GM18951 (cell line): Measurements from ENCODE around the gene OR6V1.
"Not testable (repeated sequence)": the region's sequence is repeated elsewhere in the genome, so short reads cannot be mapped to it uniquely, and the experiment has no call there.

Experiments used
- POLR2A ChIP-seq: IDR thresholded peaks from 4 replicates; pipeline ENCODE4 v1.6.1; 2011; ENCODE audit warnings: mild to moderate bottlenecking; ENCODE audit not compliant: insufficient read length, insufficient read depth; ENCODE audit errors: extremely low read depth
- in situ Hi-C: fragments of 300-500 bp; cut with MboI; formaldehyde crosslinking; loops from one replicate; pipeline ENCODE4 v1.12.0; 2022; ENCODE audit warnings: low sequenced_read_pairs, mixed read lengths, inconsistent platforms; ENCODE audit not compliant: unreplicated experiment

OR6V1 gene

GRCh38 chr7:143049362-143049761 is 2.8 kb upstream of the OR6V1 start:
- TF ChIP-seq POLR2A, result no peak
- in situ Hi-C loops, result no loop called here

GRCh38 chr7:143050931-143051330 is 1.2 kb upstream of the OR6V1 start:
- no peak for TF ChIP-seq POLR2A
- in situ Hi-C loops, result no loop called here

DNA sequence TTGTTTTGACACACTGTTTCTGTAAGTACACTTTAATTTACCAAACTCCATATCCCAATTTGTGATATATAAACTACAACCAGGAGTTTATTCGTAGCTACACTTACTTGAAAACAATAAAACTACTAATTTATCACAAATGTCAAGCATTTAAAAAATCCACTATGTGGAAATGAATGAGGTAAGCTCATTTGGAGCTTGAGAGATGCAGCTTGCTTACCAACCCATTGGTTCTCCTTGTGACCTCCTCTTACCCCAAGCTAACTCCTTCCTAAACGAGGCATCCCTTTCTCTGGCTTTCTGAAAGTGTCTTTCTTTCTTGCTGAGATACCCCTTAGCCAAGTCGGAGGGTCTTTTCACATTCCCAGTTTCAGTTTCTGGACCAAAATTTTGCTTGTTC is 2.5 kb downstream of the OR6V1 start:
- TF ChIP-seq POLR2A, result no peak
- in situ Hi-C loops, result no loop called here

DNA sequence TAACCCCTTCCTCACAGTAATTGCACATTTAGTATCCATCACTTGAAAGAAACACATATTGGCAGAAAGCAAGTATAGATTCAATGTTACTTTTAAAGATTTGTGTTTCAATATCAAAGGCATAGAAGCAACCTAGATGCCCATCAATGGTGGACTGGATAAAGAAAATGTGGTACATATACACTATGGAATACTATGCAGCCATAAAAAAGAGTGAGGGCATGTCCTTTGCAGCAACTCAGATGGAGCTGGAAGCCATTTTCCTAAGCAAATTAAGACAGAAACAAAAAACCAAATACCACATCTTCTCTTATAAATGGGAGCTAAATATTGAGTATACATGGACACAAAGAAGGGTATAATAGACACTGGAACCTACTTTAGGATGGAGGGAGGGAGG is 3.6 kb downstream of the OR6V1 start:
- no peak for TF ChIP-seq POLR2A

GRCh38 chr7:143063741-143064140 is 11.6 kb downstream of the OR6V1 start:
- no peak for TF ChIP-seq POLR2A
- in situ Hi-C loops, result no loop called here

More for the DNA sequence above, 3.6 kb downstream of the OR6V1 start:
- in situ Hi-C loops, result no loop called here

DNA sequence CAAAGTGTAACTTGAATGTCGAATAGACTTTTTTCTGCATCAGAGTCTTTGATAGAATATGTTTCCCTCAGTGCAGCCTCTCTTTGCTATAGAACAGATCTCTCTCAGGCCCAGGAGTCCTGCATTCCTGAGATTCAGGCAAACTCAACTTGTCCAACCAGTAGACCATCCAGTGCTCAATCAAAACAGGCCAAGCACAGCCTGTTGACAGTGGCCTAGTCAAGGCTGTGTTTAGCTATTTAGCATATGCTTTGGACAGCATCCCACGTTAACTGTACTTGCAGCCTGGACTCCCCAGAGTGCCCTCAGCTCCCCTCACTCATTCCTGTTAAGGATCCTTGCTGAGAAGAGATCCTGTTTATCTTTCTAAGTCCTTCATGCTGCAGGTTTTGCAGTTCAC is 16.3 kb downstream of the OR6V1 start:
- no peak for TF ChIP-seq POLR2A
- in situ Hi-C loops, result no loop called here

DNA sequence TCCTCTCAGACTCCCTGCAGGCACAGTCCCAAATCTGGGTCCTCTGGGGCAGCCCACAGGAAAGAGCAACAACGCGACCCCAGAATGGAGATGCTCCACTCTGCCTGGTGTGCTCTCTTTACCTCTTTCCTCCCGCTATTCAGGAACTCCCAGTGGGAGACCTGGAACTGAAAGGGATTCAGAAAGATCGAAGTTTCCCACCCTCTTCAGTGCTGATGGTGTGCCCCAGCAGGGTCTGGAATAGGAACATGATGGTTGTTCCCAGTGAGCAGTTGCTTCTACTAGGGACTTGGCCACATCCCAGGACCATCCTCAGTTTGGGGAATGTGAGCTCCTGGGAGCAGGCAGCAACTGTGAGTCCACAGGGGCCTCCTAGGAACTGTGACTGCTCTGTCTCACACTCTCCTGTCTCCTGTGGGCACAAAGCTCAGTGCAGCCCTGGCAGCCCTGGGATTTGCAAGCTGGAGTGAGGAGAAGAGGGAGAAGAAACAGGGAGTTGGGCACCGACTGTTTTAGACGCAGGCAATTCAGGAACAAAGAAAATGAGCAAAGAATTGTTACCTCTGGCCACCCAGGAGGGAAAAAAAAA is 17.9 kb downstream of the OR6V1 start:
- TF ChIP-seq POLR2A, result no peak
- in situ Hi-C loops, result no loop called here

DNA sequence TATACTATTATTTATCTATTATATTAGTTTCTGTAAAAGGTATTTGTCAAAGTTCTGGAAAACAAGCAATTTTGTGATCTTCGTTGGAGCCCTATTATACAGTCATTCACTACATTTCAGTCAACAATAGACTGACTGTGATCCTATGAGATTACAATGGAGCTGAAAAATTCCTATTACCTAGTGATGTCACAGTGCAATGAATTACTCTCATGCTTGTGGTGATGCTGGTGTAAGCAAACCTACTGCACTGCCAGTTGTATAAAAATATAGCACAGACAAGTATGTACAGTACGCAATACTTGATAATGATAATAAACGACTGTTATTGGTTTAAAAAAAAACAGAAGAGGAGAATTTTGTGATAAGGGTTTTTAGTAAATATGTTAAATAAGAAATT is 21.4 kb downstream of the OR6V1 start:
- in situ Hi-C loops, result no loop called here
- TF ChIP-seq POLR2A, result no peak

DNA sequence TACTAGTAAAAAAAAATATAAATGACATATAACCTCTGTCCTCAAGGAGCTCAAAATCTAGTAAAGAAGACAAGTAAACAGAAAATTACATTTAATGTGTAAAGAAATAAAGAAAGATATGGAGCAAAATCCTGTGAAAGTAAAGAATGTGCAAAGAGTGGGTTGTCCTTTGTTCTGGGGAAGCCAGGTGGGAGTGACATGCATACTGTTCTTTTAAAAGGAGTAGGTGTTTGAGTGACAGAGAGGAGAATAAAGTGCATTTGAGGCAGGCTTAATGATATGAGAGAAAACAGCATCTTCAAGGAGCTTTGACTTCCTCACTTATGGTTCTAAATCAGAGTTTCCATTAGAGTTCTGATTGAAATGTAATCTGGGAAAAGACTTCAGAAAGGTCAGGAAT is 22.0 kb downstream of the OR6V1 start:
- in situ Hi-C loops, result no loop called here
- no peak for TF ChIP-seq POLR2A

GRCh38 chr7:143085109-143085508 is 33.0 kb downstream of the OR6V1 start:
- in situ Hi-C loops, result no loop called here
- no peak for TF ChIP-seq POLR2A

DNA sequence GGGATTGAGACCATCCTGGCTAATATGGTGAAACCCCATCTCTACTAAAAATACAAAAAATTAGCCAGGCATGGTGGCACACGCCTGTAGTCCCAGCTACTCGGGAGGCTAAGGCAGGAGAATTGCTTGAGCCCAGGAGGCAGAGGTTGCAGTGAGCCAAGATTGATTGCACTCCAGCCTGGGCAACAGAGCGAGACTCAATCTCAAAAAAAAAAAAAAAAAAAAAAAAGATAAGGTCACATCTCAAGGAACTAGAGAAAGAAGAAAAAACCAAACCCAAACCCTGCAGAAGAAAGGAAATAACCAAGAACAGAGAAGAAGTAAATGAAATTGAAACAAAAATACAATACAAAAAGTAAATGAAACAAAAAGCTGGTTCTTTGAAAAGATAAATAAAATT is 33.5 kb downstream of the OR6V1 start:
- in situ Hi-C loops, result not testable (repeated sequence)

DNA sequence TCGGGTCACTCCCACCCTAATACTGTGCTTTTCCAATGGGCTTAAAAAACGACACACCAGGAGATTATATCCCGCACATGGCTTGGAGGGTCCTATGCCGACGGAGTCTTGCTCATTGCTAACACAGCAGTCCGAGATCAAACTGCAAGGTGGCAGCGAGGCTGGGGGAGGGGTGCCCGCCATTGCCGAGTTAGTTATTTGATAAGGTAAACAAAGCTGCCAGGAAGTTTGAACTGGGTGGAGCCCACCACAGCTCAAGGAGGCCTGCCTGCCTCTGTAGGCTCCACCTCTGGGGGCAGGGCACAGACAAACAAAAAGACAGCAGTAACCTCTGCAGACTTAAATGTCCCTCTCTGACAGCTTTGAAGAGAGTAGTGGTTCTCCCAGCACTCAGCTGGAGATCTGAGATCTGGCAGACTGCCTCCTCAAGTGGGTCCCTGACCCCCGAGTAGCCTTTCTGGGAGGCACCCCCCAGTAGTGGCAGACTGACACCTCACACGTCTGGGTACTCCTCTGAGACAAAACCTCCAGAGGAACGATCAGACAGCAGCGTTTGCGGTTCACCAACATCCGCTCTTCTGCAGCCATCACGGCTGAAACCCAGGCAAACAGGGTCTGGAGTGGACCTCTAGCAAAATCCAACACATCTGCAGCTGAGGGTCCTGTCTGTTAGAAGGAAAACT is 36.5 kb downstream of the OR6V1 start:
- in situ Hi-C loops, result not testable (repeated sequence)

DNA sequence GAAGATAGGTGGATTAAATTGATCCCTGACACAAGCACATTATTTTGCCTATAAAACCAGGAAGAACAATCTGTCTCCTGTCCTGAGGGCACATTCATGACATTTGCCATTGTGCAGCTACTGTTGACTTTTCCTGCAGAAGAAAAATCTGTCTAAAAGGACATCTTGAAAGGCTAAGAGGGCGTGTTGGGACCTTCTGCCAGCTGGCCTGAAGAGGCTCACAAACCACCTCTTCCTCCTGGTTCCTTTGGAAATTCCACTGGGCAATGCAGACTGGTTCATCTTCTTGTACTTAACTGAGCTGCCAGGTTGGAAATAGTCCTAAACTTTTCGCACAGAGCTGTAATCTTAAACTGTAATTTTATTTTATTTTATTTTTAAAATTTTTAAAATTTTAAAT is 44.0 kb downstream of the OR6V1 start:
- no peak for TF ChIP-seq POLR2A
- in situ Hi-C loops, result no loop called here

- in situ Hi-C loops, result not testable (repeated sequence)
Observed at GRCh38 chr7:143099579-143099978, 47.4 kb downstream of the OR6V1 start.
